GM21360 (cell line): ENCODE measurements around the gene SH3PXD2A.
"Not testable (repeated sequence)": the region's sequence is repeated elsewhere in the genome, so short reads cannot be mapped to it uniquely, and the experiment has no call there.

ENCODE experiments used
- ATAC-seq: cut with Tn5 transposase; IDR thresholded peaks from one replicate; pipeline ENCODE4 v1.9.1; 2021; ENCODE audit warnings: mild to moderate bottlenecking, moderate library complexity; ENCODE audit not compliant: unreplicated experiment

SH3PXD2A gene

GRCh38 chr10:103849880-103850571, 5.3 kb downstream of the SH3PXD2A start:
- ATAC-seq: no peak

- ATAC-seq: no peak
Observed at GRCh38 chr10:103849212-103849877, 6.0 kb downstream of the SH3PXD2A start.

- no peak for ATAC-seq
Observed at GRCh38 chr10:103847909-103848468, 7.4 kb downstream of the SH3PXD2A start.

DNA sequence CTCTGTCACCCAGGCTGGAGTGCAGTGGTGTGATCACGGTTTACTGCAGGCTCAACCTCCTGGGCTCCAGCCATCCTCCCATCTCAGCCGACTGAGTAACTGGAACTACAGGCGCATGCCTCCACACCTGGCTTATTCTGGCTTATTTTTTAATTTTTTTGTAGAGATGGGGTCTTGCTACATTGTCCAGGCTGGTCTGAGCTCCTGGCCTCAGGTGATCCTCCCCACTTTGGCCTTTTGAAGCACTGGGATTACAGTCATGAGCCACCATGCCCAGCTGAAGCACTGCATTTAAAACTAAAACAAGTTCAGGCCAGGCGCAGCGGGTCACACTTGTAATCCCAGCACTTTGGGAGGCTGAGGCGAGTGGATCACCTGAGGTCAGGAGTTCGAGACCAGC, 8.0 kb downstream of the SH3PXD2A start:
- no peak for ATAC-seq

DNA sequence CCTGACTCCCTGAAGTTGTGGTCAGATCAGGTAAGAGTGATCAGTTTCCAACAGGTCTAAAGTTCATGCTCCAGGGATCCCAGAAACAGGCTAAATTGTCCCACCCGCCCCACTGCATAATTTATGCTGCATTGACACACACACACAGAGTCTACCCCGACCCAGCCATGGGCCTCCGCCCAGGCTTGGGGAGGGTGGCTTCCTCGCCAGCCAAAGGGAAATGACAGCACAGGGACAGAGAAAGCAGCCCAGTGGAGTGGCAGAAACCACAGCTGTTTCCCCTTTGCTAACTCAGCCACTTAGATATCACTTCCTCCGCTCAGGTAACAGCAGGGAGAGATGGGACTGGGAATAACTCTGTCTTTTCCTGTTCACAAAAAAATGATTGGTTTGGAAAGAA, 9.4 kb downstream of the SH3PXD2A start:
- peak; percentile 64 for ATAC-seq

GRCh38 chr10:103845346-103845745, 10.0 kb downstream of the SH3PXD2A start:
- not testable (repeated sequence) for ATAC-seq

GRCh38 chr10:103843854-103844570, 11.4 kb downstream of the SH3PXD2A start:
- ATAC-seq: no peak

GRCh38 chr10:103843045-103843444, 12.3 kb downstream of the SH3PXD2A start:
- no peak for ATAC-seq

DNA sequence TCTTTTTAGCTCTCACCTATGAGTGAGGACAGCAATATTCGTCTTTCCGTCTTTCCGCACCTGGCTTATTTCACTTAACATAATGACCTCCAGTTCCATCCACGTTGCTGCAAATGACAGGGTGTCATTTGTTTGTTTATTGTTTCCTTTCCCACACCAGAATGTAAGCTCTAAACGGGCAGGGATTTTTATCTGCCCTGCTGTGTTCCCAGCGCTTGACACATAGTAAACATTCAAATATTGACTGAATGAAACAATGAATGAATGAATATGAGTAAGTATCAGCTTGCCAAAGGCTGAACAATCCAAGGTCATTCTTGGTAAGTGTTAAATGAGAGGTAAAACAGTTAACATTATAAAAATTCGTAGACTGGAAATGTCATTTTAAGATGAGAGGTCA, 12.8 kb downstream of the SH3PXD2A start:
- no peak for ATAC-seq

- no peak for ATAC-seq
Observed at GRCh38 chr10:103841519-103841918, 13.9 kb downstream of the SH3PXD2A start.

GRCh38 chr10:103840740-103841070, 14.7 kb downstream of the SH3PXD2A start:
- ATAC-seq: no peak

DNA sequence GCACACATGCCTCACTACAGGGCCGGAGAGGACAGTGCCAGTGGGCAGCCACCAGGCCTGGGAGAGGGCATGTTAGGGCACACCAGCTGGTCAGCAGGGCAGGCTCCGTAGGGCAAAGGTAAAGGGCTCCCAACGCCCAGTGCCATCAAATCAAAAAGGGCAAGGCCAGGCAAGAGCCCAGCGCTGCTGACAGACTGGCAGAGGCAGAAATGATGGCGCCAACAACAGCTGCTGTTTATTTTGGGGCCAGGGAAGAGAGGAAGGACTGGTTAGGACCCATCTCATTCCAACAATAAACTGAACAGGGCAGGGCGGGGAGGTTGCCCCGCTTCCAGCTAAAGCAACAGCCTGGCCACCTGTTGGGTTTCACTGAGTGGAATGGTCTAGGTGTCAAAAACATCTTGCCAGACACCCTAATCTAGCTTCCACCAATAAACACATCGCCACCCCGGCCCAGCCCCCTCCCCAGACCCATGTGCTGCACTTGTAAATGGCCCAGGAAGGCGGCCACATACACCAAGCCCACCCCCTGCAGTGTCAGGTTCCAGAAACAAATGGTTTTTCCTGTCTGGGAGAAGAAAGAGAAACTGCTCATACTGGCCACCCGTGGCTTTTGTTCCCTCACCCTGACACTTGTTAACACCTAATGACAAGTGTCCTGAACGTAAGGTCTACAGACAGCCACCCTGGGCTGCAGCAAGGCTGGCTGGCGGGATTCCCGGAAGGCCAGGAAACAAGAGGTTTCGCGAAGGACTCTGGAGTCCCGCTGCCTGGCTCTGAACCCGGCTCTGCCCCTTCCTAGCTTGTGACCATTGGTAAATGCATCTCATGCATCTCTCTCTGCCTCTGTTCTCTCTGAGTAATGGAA, 15.3 kb downstream of the SH3PXD2A start:
- ATAC-seq: no peak

- no peak for ATAC-seq
Observed at GRCh38 chr10:103839519-103839871, 15.9 kb downstream of the SH3PXD2A start.

GRCh38 chr10:103838862-103839518, 16.4 kb downstream of the SH3PXD2A start:
- no peak for ATAC-seq

- no peak for ATAC-seq
Observed at GRCh38 chr10:103838070-103838395, 17.3 kb downstream of the SH3PXD2A start.

DNA sequence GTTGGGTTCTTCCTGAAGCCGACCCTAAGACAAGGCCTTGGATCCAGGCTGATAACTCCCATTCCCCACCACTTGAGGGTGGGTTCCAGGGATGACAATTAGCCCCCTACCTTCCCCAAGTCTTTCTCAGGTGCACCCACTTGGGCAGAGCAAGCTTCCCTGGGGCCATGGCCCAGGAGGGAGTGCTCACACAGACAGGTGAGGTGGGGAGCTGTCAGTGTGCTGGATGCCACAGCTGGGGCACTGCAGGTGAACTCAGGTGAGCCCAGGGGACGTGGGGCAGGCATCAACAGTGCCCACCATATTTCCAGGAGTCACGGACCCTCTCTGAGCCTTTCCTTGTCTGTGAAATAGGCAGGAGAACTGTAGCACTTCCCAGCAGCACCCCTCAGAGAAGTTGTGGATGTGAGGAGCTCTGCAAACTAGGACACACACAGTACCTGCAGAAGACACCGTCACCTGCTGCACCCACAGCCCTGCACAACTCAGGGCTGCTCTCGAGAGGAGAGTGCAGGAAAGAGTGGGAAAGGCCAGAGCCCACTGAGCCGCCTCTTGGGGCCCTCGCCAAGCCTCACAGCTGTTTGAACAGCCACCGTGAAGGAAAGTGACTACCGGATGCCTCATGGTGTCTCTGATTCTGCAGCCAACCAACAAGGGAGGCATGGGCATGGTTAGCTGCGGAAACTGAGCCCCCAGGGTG, 17.9 kb downstream of the SH3PXD2A start:
- ATAC-seq: no peak

DNA sequence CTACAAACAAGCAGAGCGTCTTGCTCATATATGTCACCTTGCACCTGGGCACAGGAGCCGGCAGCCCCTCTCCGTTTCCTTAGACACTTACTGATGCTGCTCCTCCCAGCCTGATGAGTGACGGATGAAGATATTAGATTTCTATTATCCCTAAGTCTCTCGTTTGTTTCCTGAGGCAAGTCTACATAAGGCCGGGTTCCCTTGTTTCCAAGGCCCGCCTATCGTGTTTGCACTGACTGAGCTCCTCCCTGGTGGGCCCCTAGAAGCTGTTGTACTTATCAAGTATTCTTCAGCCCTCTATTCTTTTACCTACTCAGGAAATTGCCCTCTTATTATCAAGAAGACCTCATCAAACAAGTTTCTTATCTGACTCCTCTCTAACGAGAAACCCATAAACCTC, 18.5 kb downstream of the SH3PXD2A start:
- ATAC-seq: no peak

GRCh38 chr10:103836273-103836672, 19.1 kb downstream of the SH3PXD2A start:
- no peak for ATAC-seq

DNA sequence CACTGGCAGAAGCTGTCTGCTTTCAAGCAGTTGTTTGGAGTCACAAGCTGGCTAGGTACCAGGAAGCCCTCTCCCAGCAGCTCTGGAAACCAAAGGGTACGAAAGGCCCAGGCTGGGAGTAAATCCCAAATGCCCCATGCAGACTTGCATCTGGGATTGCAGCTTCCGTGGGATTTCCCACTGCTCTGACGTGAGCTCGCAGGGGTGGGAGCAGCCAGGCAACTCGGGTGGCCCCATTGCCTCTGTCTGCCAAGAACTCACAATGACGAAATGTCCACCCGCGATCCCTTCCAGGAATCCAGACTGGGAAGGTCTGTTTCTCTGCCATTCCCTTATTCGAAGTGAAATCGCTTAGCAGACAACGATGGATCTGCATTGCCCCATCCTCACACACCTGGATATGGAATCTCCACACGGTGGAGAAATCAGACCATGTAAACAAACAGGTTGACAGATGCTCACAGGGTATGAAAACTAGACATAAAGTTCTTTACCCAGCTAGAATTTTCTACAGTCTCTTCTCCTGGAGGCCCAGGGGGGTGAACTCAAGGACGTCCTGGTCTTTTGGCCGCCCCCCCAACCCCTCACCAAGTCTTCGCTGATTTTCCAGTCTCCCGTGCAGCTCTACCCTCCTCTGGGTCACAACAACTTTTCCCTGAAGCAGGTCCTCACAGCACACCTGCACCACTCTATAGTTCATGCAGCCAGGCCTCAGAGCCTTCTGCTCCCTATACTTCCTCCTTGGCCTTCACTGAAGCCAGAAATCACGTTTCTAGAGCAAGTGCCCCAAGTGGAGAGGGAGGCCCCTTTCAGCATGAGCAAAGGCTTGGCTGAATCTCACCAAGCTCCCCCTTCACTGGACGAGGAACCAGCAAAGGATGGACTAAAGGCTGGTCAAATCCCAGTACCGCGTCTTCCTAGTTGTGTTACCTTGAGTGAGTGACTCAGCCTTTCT, 20.0 kb downstream of the SH3PXD2A start:
- no peak for ATAC-seq
